ENCODE data around the gene LSM7. TPM values are rescaled to one million over a fixed set of nuclear protein-coding genes. Genes with fewer than 3 reads are reported as not detected.

Gene LSM7
- total and polyA plus RNA-seq, 2 of the 13 experiments (the other 11 are each of a cell fraction or from before 2014, with no cell fraction given), result 140 to 205 TPM

DNA sequence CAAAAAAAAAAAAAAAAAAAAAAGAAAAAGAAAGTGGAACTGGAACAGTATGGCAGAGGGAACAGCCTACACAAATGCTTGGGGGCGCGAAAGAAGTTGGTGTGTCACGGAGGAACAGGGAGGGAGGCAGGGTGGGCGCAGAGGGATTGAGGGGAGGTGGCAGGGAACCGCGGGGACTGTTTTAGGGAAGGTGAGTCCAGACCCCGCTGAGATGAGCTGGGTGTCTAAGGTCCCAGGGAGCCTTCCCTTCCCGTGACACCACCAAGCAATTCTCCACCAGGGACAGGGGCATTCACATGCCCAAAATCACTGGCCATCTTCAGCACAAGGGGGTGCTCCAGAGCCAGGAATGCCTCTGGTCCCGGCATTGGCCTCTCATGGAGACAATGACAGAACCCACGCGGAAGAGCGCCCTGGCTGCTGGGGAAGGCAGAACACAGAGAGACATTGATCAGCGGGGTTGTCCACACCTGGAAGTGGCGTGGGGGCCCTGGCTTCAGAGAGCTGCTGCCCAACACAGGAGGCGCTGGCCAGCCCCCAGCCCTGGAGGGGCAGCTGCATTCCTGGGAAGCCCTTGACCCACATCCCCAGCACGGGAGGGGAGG lies 53.4 kb downstream of the LSM7 start (continued):
- TF ChIP-seq HNRNPLL (IDR thresholded peaks at IDR 0.05; ENCODE audit: low read depth, low read length, poor library complexity, severe bottlenecking) (peak; percentile 21), HOXA3 (CRISPR knock-in tag; IDR thresholded peaks at IDR 0.05) (peak; percentile 64), GATA4 (IDR thresholded peaks at IDR 0.05; ENCODE audit: borderline replicate concordance, low read depth) (no peak), KAT7 (CRISPR knock-in tag; IDR thresholded peaks at IDR 0.05; ENCODE audit: borderline replicate concordance) (no peak), NCOA1 (CRISPR knock-in tag; IDR thresholded peaks at IDR 0.05) (no peak), HDAC1 (CRISPR knock-in tag; IDR thresholded peaks at IDR 0.05) (0 out of 2 replicates have a peak, but pooled peaks have one; percentile 24), ZNF768 (CRISPR knock-in tag; IDR thresholded peaks at IDR 0.05) (no peak), MYC (CRISPR knock-in tag; IDR thresholded peaks at IDR 0.05; ENCODE audit: borderline replicate concordance) (peak; percentile 35; the same call in 1 of the 2 replicates), ZIK1 (CRISPR knock-in tag; IDR thresholded peaks at IDR 0.05; ENCODE audit: borderline replicate concordance, low read depth) (no peak), SRY (CRISPR knock-in tag; IDR thresholded peaks at IDR 0.05) (no peak), DNMT1 (CRISPR knock-in tag; IDR thresholded peaks at IDR 0.05) (no peak), GABPA (IDR thresholded peaks at IDR 0.05; ENCODE audit: low read depth, low read length) (no peak), GABPA (CRISPR knock-in tag; IDR thresholded peaks at IDR 0.05; ENCODE audit: low read depth) (no peak), ZMYM3 (CRISPR knock-in tag; IDR thresholded peaks at IDR 0.05) (0 out of 2 replicates have a peak, but pooled peaks have one; percentile 55), ZNF234 (CRISPR knock-in tag; conservative IDR thresholded peaks at IDR 0.05) (no peak), ZNF546 (CRISPR knock-in tag; conservative IDR thresholded peaks at IDR 0.05) (no peak)
- TF ChIP-seq, protein P1, sequence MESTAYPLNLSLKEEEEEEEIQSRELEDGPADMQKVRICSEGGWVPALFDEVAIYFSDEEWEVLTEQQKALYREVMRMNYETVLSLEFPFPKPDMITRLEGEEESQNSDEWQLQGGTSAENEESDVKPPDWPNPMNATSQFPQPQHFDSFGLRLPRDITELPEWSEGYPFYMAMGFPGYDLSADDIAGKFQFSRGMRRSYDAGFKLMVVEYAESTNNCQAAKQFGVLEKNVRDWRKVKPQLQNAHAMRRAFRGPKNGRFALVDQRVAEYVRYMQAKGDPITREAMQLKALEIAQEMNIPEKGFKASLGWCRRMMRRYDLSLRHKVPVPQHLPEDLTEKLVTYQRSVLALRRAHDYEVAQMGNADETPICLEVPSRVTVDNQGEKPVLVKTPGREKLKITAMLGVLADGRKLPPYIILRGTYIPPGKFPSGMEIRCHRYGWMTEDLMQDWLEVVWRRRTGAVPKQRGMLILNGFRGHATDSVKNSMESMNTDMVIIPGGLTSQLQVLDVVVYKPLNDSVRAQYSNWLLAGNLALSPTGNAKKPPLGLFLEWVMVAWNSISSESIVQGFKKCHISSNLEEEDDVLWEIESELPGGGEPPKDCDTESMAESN (CRISPR knock-in tag; conservative IDR thresholded peaks at IDR 0.05), result 0 out of 2 replicates have a peak, but pooled peaks have one; percentile 50
- TF ChIP-seq, protein P2, sequence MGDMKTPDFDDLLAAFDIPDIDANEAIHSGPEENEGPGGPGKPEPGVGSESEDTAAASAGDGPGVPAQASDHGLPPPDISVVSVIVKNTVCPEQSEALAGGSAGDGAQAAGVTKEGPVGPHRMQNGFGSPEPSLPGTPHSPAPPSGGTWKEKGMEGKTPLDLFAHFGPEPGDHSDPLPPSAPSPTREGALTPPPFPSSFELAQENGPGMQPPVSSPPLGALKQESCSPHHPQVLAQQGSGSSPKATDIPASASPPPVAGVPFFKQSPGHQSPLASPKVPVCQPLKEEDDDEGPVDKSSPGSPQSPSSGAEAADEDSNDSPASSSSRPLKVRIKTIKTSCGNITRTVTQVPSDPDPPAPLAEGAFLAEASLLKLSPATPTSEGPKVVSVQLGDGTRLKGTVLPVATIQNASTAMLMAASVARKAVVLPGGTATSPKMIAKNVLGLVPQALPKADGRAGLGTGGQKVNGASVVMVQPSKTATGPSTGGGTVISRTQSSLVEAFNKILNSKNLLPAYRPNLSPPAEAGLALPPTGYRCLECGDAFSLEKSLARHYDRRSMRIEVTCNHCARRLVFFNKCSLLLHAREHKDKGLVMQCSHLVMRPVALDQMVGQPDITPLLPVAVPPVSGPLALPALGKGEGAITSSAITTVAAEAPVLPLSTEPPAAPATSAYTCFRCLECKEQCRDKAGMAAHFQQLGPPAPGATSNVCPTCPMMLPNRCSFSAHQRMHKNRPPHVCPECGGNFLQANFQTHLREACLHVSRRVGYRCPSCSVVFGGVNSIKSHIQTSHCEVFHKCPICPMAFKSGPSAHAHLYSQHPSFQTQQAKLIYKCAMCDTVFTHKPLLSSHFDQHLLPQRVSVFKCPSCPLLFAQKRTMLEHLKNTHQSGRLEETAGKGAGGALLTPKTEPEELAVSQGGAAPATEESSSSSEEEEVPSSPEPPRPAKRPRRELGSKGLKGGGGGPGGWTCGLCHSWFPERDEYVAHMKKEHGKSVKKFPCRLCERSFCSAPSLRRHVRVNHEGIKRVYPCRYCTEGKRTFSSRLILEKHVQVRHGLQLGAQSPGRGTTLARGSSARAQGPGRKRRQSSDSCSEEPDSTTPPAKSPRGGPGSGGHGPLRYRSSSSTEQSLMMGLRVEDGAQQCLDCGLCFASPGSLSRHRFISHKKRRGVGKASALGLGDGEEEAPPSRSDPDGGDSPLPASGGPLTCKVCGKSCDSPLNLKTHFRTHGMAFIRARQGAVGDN (CRISPR knock-in tag; IDR thresholded peaks at IDR 0.05), result peak; percentile 65
- TF ChIP-seq, protein P3, sequence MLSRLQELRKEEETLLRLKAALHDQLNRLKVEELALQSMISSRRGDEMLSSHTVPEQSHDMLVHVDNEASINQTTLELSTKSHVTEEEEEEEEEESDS (CRISPR knock-in tag; IDR thresholded peaks at IDR 0.05; ENCODE audit: borderline replicate concordance), result no peak
- TF ChIP-seq, protein P4, sequence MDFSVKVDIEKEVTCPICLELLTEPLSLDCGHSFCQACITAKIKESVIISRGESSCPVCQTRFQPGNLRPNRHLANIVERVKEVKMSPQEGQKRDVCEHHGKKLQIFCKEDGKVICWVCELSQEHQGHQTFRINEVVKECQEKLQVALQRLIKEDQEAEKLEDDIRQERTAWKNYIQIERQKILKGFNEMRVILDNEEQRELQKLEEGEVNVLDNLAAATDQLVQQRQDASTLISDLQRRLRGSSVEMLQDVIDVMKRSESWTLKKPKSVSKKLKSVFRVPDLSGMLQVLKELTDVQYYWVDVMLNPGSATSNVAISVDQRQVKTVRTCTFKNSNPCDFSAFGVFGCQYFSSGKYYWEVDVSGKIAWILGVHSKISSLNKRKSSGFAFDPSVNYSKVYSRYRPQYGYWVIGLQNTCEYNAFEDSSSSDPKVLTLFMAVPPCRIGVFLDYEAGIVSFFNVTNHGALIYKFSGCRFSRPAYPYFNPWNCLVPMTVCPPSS (IDR thresholded peaks at IDR 0.05), result no peak

Data from HepG2 (cell line).